Measurements from ENCODE around the gene FAM78B. TPM values are rescaled to one million over a fixed set of nuclear protein-coding genes. Genes with fewer than 3 reads are reported as not detected.

Gene FAM78B
- total and polyA plus RNA-seq, 10 of the 15 experiments (the other 5 are each of a cell fraction or from before 2014, with no cell fraction given), result 0.10 to 4.9 (median 1.6) TPM

DNA sequence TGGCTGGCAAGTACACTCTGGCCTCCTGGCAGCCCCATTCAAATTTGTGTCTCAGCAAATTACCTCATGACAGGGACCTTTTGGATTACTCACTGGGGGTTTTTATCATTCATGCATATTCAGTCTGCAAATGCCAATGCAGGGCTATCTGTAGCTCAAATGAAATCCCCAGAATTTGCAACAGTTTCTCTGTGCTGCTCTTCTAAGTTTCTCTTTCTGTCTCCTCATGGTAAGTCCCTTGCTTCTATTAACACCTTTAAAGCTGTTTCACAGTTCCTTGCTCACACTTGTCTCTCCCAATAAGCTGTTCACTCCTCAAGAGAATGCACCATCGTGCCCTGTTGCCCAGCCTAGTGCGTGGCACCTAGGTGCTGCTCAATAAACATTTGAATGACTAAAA is 3.3 kb upstream of the FAM78B start (continued):
- TF ChIP-seq, protein P1, sequence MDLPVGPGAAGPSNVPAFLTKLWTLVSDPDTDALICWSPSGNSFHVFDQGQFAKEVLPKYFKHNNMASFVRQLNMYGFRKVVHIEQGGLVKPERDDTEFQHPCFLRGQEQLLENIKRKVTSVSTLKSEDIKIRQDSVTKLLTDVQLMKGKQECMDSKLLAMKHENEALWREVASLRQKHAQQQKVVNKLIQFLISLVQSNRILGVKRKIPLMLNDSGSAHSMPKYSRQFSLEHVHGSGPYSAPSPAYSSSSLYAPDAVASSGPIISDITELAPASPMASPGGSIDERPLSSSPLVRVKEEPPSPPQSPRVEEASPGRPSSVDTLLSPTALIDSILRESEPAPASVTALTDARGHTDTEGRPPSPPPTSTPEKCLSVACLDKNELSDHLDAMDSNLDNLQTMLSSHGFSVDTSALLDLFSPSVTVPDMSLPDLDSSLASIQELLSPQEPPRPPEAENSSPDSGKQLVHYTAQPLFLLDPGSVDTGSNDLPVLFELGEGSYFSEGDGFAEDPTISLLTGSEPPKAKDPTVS (IDR thresholded peaks at IDR 0.05; ENCODE audit: low read depth, low read length), result no peak
- peak; percentile 17; the same call in 1 of the 2 replicates for TF ChIP-seq NR2F1 (conservative IDR thresholded peaks at IDR 0.05)
- TF ChIP-seq, protein P2, sequence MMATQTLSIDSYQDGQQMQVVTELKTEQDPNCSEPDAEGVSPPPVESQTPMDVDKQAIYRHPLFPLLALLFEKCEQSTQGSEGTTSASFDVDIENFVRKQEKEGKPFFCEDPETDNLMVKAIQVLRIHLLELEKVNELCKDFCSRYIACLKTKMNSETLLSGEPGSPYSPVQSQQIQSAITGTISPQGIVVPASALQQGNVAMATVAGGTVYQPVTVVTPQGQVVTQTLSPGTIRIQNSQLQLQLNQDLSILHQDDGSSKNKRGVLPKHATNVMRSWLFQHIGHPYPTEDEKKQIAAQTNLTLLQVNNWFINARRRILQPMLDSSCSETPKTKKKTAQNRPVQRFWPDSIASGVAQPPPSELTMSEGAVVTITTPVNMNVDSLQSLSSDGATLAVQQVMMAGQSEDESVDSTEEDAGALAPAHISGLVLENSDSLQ (IDR thresholded peaks at IDR 0.05), result peak; percentile 49; the same call in 1 of the 2 replicates
- 0 out of 2 replicates have a peak, but pooled peaks have one; percentile 12 for TF ChIP-seq MEF2A (IDR thresholded peaks at IDR 0.05; ENCODE audit: insufficient read depth, low read depth, low read length)
- TF ChIP-seq ASH2L (IDR thresholded peaks at IDR 0.05; ENCODE audit: borderline replicate concordance, low read depth), result no peak
- TF ChIP-seq RUNX3 (IDR thresholded peaks at IDR 0.05; ENCODE audit: low read length), result peak; percentile 64
- peak; percentile 72 for TF ChIP-seq JUNB (IDR thresholded peaks at IDR 0.05)
- no peak for TF ChIP-seq WRNIP1 (IDR thresholded peaks at IDR 0.05; ENCODE audit: borderline replicate concordance, low read depth, low read length)
- no peak for TF ChIP-seq FOS (IDR thresholded peaks at IDR 0.05; ENCODE audit: borderline replicate concordance, extremely low read depth, insufficient read length)
- TF ChIP-seq BCL11A (IDR thresholded peaks at IDR 0.05; ENCODE audit: low read depth, low read length), result no peak; the same call in 1 of the 2 replicates
- TF ChIP-seq CHD2 (IDR thresholded peaks at IDR 0.05; ENCODE audit: borderline replicate concordance, low read depth, low read length), result peak; percentile 61; the same call in 1 of the 2 replicates
- TF ChIP-seq, protein P3, sequence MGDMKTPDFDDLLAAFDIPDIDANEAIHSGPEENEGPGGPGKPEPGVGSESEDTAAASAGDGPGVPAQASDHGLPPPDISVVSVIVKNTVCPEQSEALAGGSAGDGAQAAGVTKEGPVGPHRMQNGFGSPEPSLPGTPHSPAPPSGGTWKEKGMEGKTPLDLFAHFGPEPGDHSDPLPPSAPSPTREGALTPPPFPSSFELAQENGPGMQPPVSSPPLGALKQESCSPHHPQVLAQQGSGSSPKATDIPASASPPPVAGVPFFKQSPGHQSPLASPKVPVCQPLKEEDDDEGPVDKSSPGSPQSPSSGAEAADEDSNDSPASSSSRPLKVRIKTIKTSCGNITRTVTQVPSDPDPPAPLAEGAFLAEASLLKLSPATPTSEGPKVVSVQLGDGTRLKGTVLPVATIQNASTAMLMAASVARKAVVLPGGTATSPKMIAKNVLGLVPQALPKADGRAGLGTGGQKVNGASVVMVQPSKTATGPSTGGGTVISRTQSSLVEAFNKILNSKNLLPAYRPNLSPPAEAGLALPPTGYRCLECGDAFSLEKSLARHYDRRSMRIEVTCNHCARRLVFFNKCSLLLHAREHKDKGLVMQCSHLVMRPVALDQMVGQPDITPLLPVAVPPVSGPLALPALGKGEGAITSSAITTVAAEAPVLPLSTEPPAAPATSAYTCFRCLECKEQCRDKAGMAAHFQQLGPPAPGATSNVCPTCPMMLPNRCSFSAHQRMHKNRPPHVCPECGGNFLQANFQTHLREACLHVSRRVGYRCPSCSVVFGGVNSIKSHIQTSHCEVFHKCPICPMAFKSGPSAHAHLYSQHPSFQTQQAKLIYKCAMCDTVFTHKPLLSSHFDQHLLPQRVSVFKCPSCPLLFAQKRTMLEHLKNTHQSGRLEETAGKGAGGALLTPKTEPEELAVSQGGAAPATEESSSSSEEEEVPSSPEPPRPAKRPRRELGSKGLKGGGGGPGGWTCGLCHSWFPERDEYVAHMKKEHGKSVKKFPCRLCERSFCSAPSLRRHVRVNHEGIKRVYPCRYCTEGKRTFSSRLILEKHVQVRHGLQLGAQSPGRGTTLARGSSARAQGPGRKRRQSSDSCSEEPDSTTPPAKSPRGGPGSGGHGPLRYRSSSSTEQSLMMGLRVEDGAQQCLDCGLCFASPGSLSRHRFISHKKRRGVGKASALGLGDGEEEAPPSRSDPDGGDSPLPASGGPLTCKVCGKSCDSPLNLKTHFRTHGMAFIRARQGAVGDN (IDR thresholded peaks at IDR 0.05), result peak; percentile 95
- TF ChIP-seq RB1 (IDR thresholded peaks at IDR 0.05; ENCODE audit: borderline replicate concordance), result no peak
- TF ChIP-seq PAX5 (IDR thresholded peaks at IDR 0.05; ENCODE audit: borderline replicate concordance, low read depth, low read length), result no peak
- TF ChIP-seq, protein P4, sequence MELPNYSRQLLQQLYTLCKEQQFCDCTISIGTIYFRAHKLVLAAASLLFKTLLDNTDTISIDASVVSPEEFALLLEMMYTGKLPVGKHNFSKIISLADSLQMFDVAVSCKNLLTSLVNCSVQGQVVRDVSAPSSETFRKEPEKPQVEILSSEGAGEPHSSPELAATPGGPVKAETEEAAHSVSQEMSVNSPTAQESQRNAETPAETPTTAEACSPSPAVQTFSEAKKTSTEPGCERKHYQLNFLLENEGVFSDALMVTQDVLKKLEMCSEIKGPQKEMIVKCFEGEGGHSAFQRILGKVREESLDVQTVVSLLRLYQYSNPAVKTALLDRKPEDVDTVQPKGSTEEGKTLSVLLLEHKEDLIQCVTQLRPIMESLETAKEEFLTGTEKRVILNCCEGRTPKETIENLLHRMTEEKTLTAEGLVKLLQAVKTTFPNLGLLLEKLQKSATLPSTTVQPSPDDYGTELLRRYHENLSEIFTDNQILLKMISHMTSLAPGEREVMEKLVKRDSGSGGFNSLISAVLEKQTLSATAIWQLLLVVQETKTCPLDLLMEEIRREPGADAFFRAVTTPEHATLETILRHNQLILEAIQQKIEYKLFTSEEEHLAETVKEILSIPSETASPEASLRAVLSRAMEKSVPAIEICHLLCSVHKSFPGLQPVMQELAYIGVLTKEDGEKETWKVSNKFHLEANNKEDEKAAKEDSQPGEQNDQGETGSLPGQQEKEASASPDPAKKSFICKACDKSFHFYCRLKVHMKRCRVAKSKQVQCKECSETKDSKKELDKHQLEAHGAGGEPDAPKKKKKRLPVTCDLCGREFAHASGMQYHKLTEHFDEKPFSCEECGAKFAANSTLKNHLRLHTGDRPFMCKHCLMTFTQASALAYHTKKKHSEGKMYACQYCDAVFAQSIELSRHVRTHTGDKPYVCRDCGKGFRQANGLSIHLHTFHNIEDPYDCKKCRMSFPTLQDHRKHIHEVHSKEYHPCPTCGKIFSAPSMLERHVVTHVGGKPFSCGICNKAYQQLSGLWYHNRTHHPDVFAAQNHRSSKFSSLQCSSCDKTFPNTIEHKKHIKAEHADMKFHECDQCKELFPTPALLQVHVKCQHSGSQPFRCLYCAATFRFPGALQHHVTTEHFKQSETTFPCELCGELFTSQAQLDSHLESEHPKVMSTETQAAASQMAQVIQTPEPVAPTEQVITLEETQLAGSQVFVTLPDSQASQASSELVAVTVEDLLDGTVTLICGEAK (IDR thresholded peaks at IDR 0.05; ENCODE audit: borderline replicate concordance), result no peak

Measured in GM12878 (cell line).